H1 (cell line): Measurements from ENCODE around the gene GLB1L2. TPM values are rescaled to one million over a fixed set of nuclear protein-coding genes. Genes with fewer than 3 reads are reported as not detected.

ENCODE experiments used
- CTCF ChIA-PET: fragments of 300-600 bp; sonication (Branson Sonifier 250); formaldehyde crosslinking; loops from one replicate; lab custom pipeline; 2021; ENCODE audit not compliant: partially characterized antibody; lab: Charles Lee
- POLR2A ChIA-PET: fragments of 300-600 bp; sonication (Branson Sonifier 250); formaldehyde crosslinking; loops from one replicate; lab custom pipeline; 2021; ENCODE audit warnings: inconsistent platforms; ENCODE audit not compliant: partially characterized antibody; lab: Charles Lee
- DNase-seq, 2 experiments: peaks; one replicate each; pipeline versions ENCODE4 v3.0.0 to v3.0.0-alpha.2; 2010 to 2022; ENCODE audit warnings: low spot score in 2 of 2, low read depth in 1 of 2, mixed read lengths in 1 of 2
- FAIRE-seq: peaks from 2 replicates; lab custom pipeline; 2011; peaks lifted over from hg19 to GRCh38; lab: Jason Lieb, UNC
- H2AFZ ChIP-seq: 2 replicates; pipeline ENCODE4 v1.8.1; 2012; ENCODE audit warnings: low read length, inconsistent platforms
- H2AK5ac ChIP-seq: 2 replicates; pipeline ENCODE4 v1.6.1; 2013; ENCODE audit warnings: low read depth, low read length
- H2BK120ac ChIP-seq: replicated peaks from 2 replicates; pipeline ENCODE3; 2013; ENCODE audit warnings: low read depth, low read length, inconsistent platforms
- H2BK12ac ChIP-seq: 2 replicates; pipeline ENCODE4 v1.6.1; 2013; ENCODE audit warnings: low read depth, low read length
- H2BK15ac ChIP-seq: 2 replicates; pipeline ENCODE4 v1.6.1; 2013; ENCODE audit warnings: low read length
- H2BK20ac ChIP-seq: 2 replicates; pipeline ENCODE4 v1.6.1; 2013; ENCODE audit warnings: low read length
- H2BK5ac ChIP-seq: 2 replicates; pipeline ENCODE4 v1.6.1; 2013; ENCODE audit warnings: low read depth, low read length
- H3K14ac ChIP-seq: 2 replicates; pipeline ENCODE4 v1.6.1; 2013; ENCODE audit warnings: inconsistent platforms; ENCODE audit not compliant: insufficient read length
- H3K18ac ChIP-seq: 2 replicates; pipeline ENCODE4 v1.6.1; 2013; ENCODE audit warnings: low read length; ENCODE audit errors: extremely low read depth
- H3K23ac ChIP-seq: 2 replicates; pipeline ENCODE4 v1.6.1; 2013; ENCODE audit warnings: inconsistent platforms; ENCODE audit not compliant: insufficient read length
- H3K23me2 ChIP-seq: 2 replicates; pipeline ENCODE4 v1.6.1; 2013; ENCODE audit warnings: low read depth, low read length
- H3K27ac ChIP-seq: 2 replicates; pipeline ENCODE4 v1.6.1; 2011; ENCODE audit warnings: low read depth, low read length, inconsistent platforms
- H3K27me3 ChIP-seq, 4 experiments: replicated peaks in 1 of 4; 1 replicate in 1 of 4; 2 replicates in 3 of 4; pipeline versions ENCODE4 v1.6.1 to v1.8.1; 2011 to 2013; ENCODE audit warnings: low read length in 3 of 4, mild to moderate bottlenecking in 3 of 4, inconsistent platforms in 2 of 4, mixed read lengths in 2 of 4, moderate library complexity in 1 of 4; ENCODE audit not compliant: control insufficient read depth in 3 of 4, insufficient read depth in 3 of 4; ENCODE audit errors: extremely low read depth in 1 of 4
- H3K36me3 ChIP-seq, 4 experiments: 2 replicates each; pipeline versions ENCODE4 v1.6.1 to v1.8.1; 2011 to 2013; ENCODE audit warnings: mild to moderate bottlenecking in 4 of 4, low read length in 3 of 4, moderate library complexity in 2 of 4, control low read depth in 1 of 4, inconsistent platforms in 1 of 4; ENCODE audit not compliant: insufficient read depth in 4 of 4, control insufficient read depth in 2 of 4
- H3K4ac ChIP-seq: replicated peaks from 2 replicates; pipeline ENCODE3; 2013; ENCODE audit warnings: low read length, low read depth, mixed read lengths, inconsistent platforms; ENCODE audit not compliant: insufficient read length
- H3K4me1 ChIP-seq, 4 experiments: replicated peaks in 1 of 4; 1 replicate in 1 of 4; 2 replicates in 3 of 4; pipeline versions ENCODE4 v1.6.1 to v1.8.1; 2011 to 2013; ENCODE audit warnings: low read length in 3 of 4, inconsistent platforms in 2 of 4, mixed read lengths in 1 of 4; ENCODE audit not compliant: insufficient read depth in 4 of 4, control insufficient read depth in 3 of 4
- H3K4me2 ChIP-seq, 2 experiments: 2 replicates each; pipeline versions ENCODE4 v1.6.1 to v1.8.1; 2011 to 2013; ENCODE audit warnings: low read depth in 2 of 2, low read length in 2 of 2, control low read depth in 1 of 2, inconsistent platforms in 1 of 2, mild to moderate bottlenecking in 1 of 2; ENCODE audit not compliant: insufficient read depth in 1 of 2
- H3K4me3 ChIP-seq, 4 experiments: fragments of 200-600, 300-600 bp in 1 of 4; sonication (generic), shearing (Covaris generic), sonication (Bioruptor Twin) in 1 of 4; 2 replicates each; pipeline versions ENCODE4 v1.5.1 to v1.8.1; 2011 to 2016; ENCODE audit warnings: low read length in 4 of 4, low read depth in 3 of 4, control low read depth in 2 of 4, inconsistent platforms in 2 of 4, mild to moderate bottlenecking in 2 of 4, mixed read lengths in 1 of 4, moderate library complexity in 1 of 4; ENCODE audit not compliant: insufficient read depth in 2 of 4; ENCODE audit errors: extremely low read depth in 1 of 4
- H3K56ac ChIP-seq: replicated peaks from 2 replicates; pipeline ENCODE3; 2013; ENCODE audit warnings: low read depth, mild to moderate bottlenecking, mixed read lengths, low read length, inconsistent platforms; ENCODE audit not compliant: insufficient read length
- H3K79me1 ChIP-seq: 2 replicates; pipeline ENCODE4 v1.6.1; 2013; ENCODE audit warnings: low read depth, low read length, control low read depth
- H3K79me2 ChIP-seq, 2 experiments: 2 replicates each; pipeline versions ENCODE4 v1.6.1 to v1.8.1; 2012 to 2013; ENCODE audit warnings: low read length in 2 of 2, mild to moderate bottlenecking in 2 of 2, inconsistent platforms in 1 of 2; ENCODE audit not compliant: insufficient read depth in 2 of 2, control insufficient read depth in 1 of 2
- H3K9ac ChIP-seq, 4 experiments: replicated peaks in 1 of 4; 1 replicate in 1 of 4; 2 replicates in 3 of 4; pipeline versions ENCODE4 v1.6.1 to v1.8.1; 2011 to 2013; ENCODE audit warnings: low read depth in 3 of 4, low read length in 3 of 4, control low read depth in 2 of 4, mild to moderate bottlenecking in 2 of 4, moderate library complexity in 2 of 4, inconsistent platforms in 1 of 4; ENCODE audit errors: extremely low read depth in 1 of 4
- H3K9me3 ChIP-seq, 2 experiments: 2 replicates each; pipeline versions ENCODE4 v1.6.1 to v1.8.1; 2012 to 2013; ENCODE audit warnings: mild to moderate bottlenecking in 2 of 2, moderate library complexity in 2 of 2, control low read depth in 1 of 2, inconsistent platforms in 1 of 2, low read depth in 1 of 2, low read length in 1 of 2, mixed read lengths in 1 of 2; ENCODE audit not compliant: insufficient read depth in 2 of 2
- H4K20me1 ChIP-seq, 2 experiments: replicated peaks in 1 of 2; 2 replicates each; pipeline versions ENCODE3 to v1.8.1; 2011 to 2013; ENCODE audit warnings: inconsistent platforms in 2 of 2, low read length in 2 of 2, mild to moderate bottlenecking in 1 of 2; ENCODE audit not compliant: insufficient read depth in 2 of 2, control insufficient read depth in 1 of 2
- H4K5ac ChIP-seq: 2 replicates; pipeline ENCODE4 v1.6.1; 2013; ENCODE audit warnings: low read length, low read depth, mixed read lengths, inconsistent platforms; ENCODE audit not compliant: insufficient read length
- H4K8ac ChIP-seq: 2 replicates; pipeline ENCODE4 v1.8.0; 2013; ENCODE audit warnings: mild to moderate bottlenecking, moderate library complexity, low read length, inconsistent platforms; ENCODE audit not compliant: insufficient read depth; ENCODE audit errors: extremely low read depth
- H4K91ac ChIP-seq: replicated peaks from 2 replicates; pipeline ENCODE3; 2013; ENCODE audit warnings: low read length, mixed read lengths, inconsistent platforms; ENCODE audit not compliant: insufficient read length
- CHD1 ChIP-seq: IDR thresholded peaks from 2 replicates; pipeline ENCODE4 v1.6.1; 2012; ENCODE audit warnings: low read depth, low read length, improper control_type of control experiment
- POLR2A ChIP-seq, 2 experiments: IDR thresholded peaks; 1 replicate in 1 of 2; 2 replicates in 1 of 2; pipeline ENCODE4 v1.6.1; 2011; ENCODE audit warnings: low read depth in 2 of 2, low read length in 2 of 2, mild to moderate bottlenecking in 2 of 2; ENCODE audit errors: control extremely low read depth in 1 of 2
- WGBS, 2 experiments: shearing (Covaris generic) in 1 of 2; methylation state at CpG; one replicate each; pipeline versions ENCODE4 v1.1.6 to v1.1.7; 2013 to 2015; ENCODE audit warnings: low lambda C conversion rate in 2 of 2, mixed read lengths in 2 of 2, inconsistent platforms in 1 of 2, low coverage in 1 of 2, missing lambda C conversion rate in 1 of 2; ENCODE audit not compliant: insufficient replicate concordance in 2 of 2, insufficient coverage in 1 of 2, insufficient read length in 1 of 2; ENCODE audit errors: extremely low coverage in 1 of 2, missing lambda C conversion rate in 1 of 2; 5-methylcytosine and 5-hydroxymethylcytosine counted together
- polyA plus RNA-seq, 7 experiments: library from polyadenylated mRNA; depleted of rRNA in 3 of 7; stranded (reverse) in 5 of 7; unstranded in 2 of 7; fragments of >200 nt in 5 of 7; fragments of 200-250 nt in 2 of 7; gene quantifications; 1 replicate in 5 of 7; 2 replicates in 1 of 7; 4 replicates in 1 of 7; pipeline versions ENCODE4 v1.2.1 to v1.2.3, GENCODE V29; 2011 to 2013; ENCODE audit warnings: missing spikeins in 2 of 7, mixed read lengths in 2 of 7
- total RNA-seq: library from RNA; stranded (reverse); fragmentation: NEBNext Ultra II Directional; extraction: Animal tissue kit (Norgen Biotek cat#: 25700); gene quantifications from 2 replicates; pipeline ENCODE4 v1.2.1, GENCODE V29; 2021

Gene GLB1L2
- total and polyA plus RNA-seq, 2 of the 8 experiments (the other 6 are each of a cell fraction or from before 2014, with no cell fraction given), result 4.4 to 7.9 TPM

DNA sequence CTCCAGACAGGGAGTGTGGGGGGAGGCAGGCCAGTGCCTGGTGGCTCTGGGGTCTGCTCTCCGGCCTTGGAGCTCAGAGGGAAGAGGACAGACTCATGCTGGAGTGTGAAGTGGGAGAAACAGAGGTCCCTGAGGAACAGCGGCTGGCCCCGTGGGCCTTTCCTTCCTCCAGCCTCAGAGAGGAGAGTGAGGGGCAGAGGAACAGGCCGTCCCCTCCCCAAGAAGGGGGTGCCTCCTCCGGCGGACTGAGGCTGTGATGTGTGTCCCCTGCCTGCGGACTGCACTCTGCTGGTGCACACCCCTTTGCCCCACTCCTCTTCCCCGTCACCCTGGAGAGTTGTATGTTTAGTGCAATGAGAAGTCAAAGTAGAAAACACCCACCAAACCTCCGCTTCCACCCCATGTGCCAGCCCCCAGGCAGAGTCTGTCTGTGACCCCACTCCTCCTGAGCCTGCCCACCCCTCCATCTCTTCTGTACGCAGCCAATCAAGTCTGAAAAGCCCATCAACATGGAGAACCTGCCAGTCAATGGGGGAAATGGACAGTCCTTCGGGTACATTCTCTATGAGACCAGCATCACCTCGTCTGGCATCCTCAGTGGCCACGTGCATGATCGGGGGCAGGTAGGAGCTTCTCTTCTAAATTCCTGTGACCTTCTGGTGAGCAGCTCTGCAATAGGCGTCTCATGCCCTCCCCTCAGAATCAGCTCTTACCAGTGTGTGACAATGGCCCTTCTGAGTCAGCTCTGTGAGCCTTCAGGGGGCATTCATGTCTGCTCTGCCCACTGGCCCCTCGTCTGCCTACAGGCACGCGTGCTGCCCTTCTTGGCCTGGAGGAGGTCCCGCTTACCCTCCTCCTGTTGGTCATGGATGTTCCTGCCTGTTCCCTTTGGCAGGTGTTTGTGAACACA lies 39.0 kb downstream of the GLB1L2 start:
- H2BK12ac ChIP-seq, result no peak overlapping the region
- no peaks in the 10 kb centered on the region for H3K36me3 ChIP-seq
- no peak for TF ChIP-seq CHD1
- TF ChIP-seq POLR2A (IDR thresholded peaks at IDR 0.05; ENCODE audit: control extremely low read depth in 1 of 2, low read depth in 2 of 2, low read length in 2 of 2), result 0 out of 3 replicates have a peak, but pooled peaks of 1 of the 2 experiments have one; percentile 27
- WGBS, 2 experiments, result 89% methylated on average over 15 of the region's 19 CpGs; no CpG with 5 or more reads in 1 of the 2 experiments
- H3K23ac ChIP-seq, result no peak overlapping the region
- H2BK5ac ChIP-seq, result no peak overlapping the region
- H2AK5ac ChIP-seq, result no peak overlapping the region
- H3K4ac ChIP-seq, result no peak overlapping the region
- peaks cover 0 to 3% of the 10 kb centered on the region in 2 experiments for H4K20me1 ChIP-seq
- H3K14ac ChIP-seq, result no peak overlapping the region
- no peaks in the 10 kb centered on the region for H3K27me3 ChIP-seq
- H3K9me3 ChIP-seq, result no peaks in the 10 kb centered on the region
- H3K9ac ChIP-seq, result no peak overlapping the region
- no peak overlapping the region for H4K5ac ChIP-seq
- no peak overlapping the region for H3K4me2 ChIP-seq
- H3K56ac ChIP-seq, result no peak overlapping the region
- no peaks in the 10 kb centered on the region for H3K79me1 ChIP-seq
- no peak overlapping the region for H4K91ac ChIP-seq
- H3K4me3 ChIP-seq, result no peak overlapping the region
- no peak overlapping the region for H2AFZ ChIP-seq
- H3K23me2 ChIP-seq, result no peaks in the 10 kb centered on the region
- DNase-seq (no peak), FAIRE-seq (no peak)
- no peak overlapping the region for H3K18ac ChIP-seq
- CTCF ChIA-PET, result no interaction called here
- POLR2A ChIA-PET, result no interaction called here
- no peak overlapping the region for H3K27ac ChIP-seq
- no peak overlapping the region for H2BK120ac ChIP-seq
- no peak overlapping the region for H2BK20ac ChIP-seq
- peaks cover 0 to 8% (median 0%) of the 10 kb centered on the region in 4 experiments; a peak in 1 of 7 replicates for H3K4me1 ChIP-seq
- no peaks in the 10 kb centered on the region for H3K79me2 ChIP-seq
- H2BK15ac ChIP-seq, result no peak overlapping the region
- H4K8ac ChIP-seq, result no peak overlapping the region
